B cell (primary cell): ENCODE measurements around the gene BTNL8.

Experiments used
- CTCF ChIP-seq: fragments of 200-600 bp; IDR thresholded peaks from one replicate; pipeline ENCODE4 v1.8.0; 2022; ENCODE audit warnings: antibody characterized with exemption, mild to moderate bottlenecking
- EZH2 ChIP-seq: IDR thresholded peaks from 2 replicates; pipeline ENCODE4 v1.6.1; 2012; ENCODE audit warnings: borderline replicate concordance, low read depth, mild to moderate bottlenecking, moderate library complexity, low read length; ENCODE audit not compliant: insufficient read depth, poor library complexity, severe bottlenecking

GRCh38 chr5:180853848-180854176 lies 45.1 kb upstream of the BTNL8 start:
- no peak for TF ChIP-seq CTCF
- no peak for TF ChIP-seq EZH2
